Measurements from ENCODE around the gene SYK. TPM values are rescaled to one million over a fixed set of nuclear protein-coding genes. Genes with fewer than 3 reads are reported as not detected.

SYK gene
- total and polyA plus RNA-seq, 2 of the 4 experiments (the other 2 are of a cell fraction): not detected

DNA sequence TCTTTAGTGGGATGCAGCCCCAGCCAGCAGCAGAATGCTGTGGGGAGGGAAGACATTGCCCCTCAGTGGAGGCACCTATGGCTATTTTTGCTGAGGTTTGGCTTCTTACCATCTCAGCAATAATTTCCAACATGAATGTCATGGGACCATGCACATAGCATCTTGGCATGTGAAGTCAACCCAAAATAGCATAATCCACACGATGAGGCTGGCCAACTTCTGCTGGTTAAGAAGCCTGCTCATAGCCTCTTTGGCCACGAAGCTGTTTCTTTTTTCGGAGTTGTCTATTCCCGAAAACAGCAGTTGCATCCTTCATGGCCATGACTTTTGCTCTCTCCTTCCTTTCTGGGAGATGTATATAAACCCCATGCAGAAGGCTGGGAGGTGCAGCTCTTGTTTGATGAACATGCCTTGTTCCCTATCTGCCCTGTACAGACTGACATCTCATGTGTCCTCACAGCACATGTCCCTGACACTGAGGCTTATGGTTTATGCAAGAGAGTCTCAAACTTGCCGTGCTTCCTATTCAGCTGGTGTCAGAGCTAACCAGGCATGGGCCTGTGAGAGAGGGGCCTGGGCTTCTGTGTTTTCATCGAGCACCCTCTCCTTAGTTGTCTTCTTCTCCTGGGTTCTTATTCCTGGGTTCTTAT, 45.3 kb downstream of the SYK start:
- DNase-seq (no peak), ATAC-seq (ENCODE audit: low read depth) (no peak)
- Histone ChIP-seq H3K4me3 (ENCODE audit: insufficient read depth, low read depth, low read length) (no peak overlapping the region), H3K56ac (ENCODE audit: extremely low read depth, insufficient read depth, low read length) (no peak overlapping the region), H3K4ac (ENCODE audit: low read depth, low read length) (no peak overlapping the region), H3K9me1 (ENCODE audit: insufficient read depth, low read length) (peaks cover 2% of the 10 kb centered on the region; the same call in 1 of the 2 replicates), H3K36me3 (ENCODE audit: control insufficient read depth, insufficient read depth, low read length) (no peaks in the 10 kb centered on the region), H3K9me3 (ENCODE audit: control insufficient read depth, insufficient read depth, low read length) (no peaks in the 10 kb centered on the region), H4K8ac (ENCODE audit: low read depth in 2 of 2, low read length in 2 of 2) (no peak overlapping the region), H2BK20ac (ENCODE audit: low read depth, low read length) (no peak overlapping the region), H2AK9ac (replicated peaks; ENCODE audit: low read depth, low read length, poor library complexity) (no peak overlapping the region), H2AK5ac (ENCODE audit: low read depth, low read length) (no peak overlapping the region), H3K27me3 (ENCODE audit: control insufficient read depth, insufficient read depth, low read length) (no peaks in the 10 kb centered on the region; the same call in 1 of the 2 replicates), H2AFZ (replicated peaks; ENCODE audit: low read length, poor library complexity) (no peak overlapping the region), H4K91ac (ENCODE audit: insufficient read depth, low read depth, low read length) (no peak overlapping the region), H3K14ac (replicated peaks; ENCODE audit: low read depth, low read length) (no peak overlapping the region), H3K18ac (ENCODE audit: low read depth, low read length) (no peak overlapping the region), H3K4me2 (ENCODE audit: low read depth, low read length) (no peak overlapping the region), H3K23ac (ENCODE audit: low read depth, low read length) (no peak overlapping the region), H3K4me1 (ENCODE audit: control insufficient read depth, insufficient read depth, low read length) (no peaks in the 10 kb centered on the region), H4K20me1 (ENCODE audit: insufficient read depth, low read length) (no peaks in the 10 kb centered on the region), H3K9ac (ENCODE audit: low read depth, low read length) (no peak overlapping the region), H3K27ac (ENCODE audit: insufficient read depth, low read length) (no peak overlapping the region), H4K5ac (ENCODE audit: low read depth, low read length) (no peak overlapping the region), H2BK120ac (ENCODE audit: low read depth, low read length) (no peak overlapping the region), H2BK15ac (ENCODE audit: low read depth, low read length) (no peak overlapping the region), H3K79me1 (ENCODE audit: low read depth in 1 of 2, low read length in 2 of 2) (no peaks in the 10 kb centered on the region), H2BK5ac (ENCODE audit: low read depth, low read length, poor library complexity, severe bottlenecking) (no peak overlapping the region)
- in situ Hi-C loops (cut with MboI; ENCODE audit: low sequenced_read_pairs) (no loop called here), dilution Hi-C loops (cut with HindIII; ENCODE audit: low sequenced_read_pairs, unreplicated experiment) (no loop called here), intact Hi-C loops (cut with micrococcal nuclease) (no loop called here)
- no TSS peak for BruUV-seq (replicated peaks)
- TF ChIP-seq BHLHE40 (IDR thresholded peaks at IDR 0.05; ENCODE audit: low read depth, low read length): no peak
- TF ChIP-seq MAFK (IDR thresholded peaks at IDR 0.05; ENCODE audit: low read depth, low read length): no peak
- no peak for TF ChIP-seq FOS (IDR thresholded peaks at IDR 0.05; ENCODE audit: low read depth, low read length)
- TF ChIP-seq RFX5 (IDR thresholded peaks at IDR 0.05; ENCODE audit: low read depth, low read length): no peak
- TF ChIP-seq MAZ (IDR thresholded peaks at IDR 0.05; ENCODE audit: borderline replicate concordance, low read depth, low read length): no peak
- TF ChIP-seq NFE2L2 (IDR thresholded peaks at IDR 0.05; ENCODE audit: low read depth, low read length): no peak
- TF ChIP-seq CHD1 (IDR thresholded peaks at IDR 0.05; ENCODE audit: low read depth, low read length): no peak
- no peak for TF ChIP-seq CEBPB (IDR thresholded peaks at IDR 0.05; ENCODE audit: low read depth, low read length)
- TF ChIP-seq RCOR1 (IDR thresholded peaks at IDR 0.05; ENCODE audit: insufficient replicate concordance, low read length): no peak
- no peak for TF ChIP-seq SMC3 (IDR thresholded peaks at IDR 0.05; ENCODE audit: low read depth, low read length)
- TF ChIP-seq, protein P1, sequence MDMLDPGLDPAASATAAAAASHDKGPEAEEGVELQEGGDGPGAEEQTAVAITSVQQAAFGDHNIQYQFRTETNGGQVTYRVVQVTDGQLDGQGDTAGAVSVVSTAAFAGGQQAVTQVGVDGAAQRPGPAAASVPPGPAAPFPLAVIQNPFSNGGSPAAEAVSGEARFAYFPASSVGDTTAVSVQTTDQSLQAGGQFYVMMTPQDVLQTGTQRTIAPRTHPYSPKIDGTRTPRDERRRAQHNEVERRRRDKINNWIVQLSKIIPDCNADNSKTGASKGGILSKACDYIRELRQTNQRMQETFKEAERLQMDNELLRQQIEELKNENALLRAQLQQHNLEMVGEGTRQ (IDR thresholded peaks at IDR 0.05; ENCODE audit: low read depth, low read length): no peak
- TF ChIP-seq RAD21 (IDR thresholded peaks at IDR 0.05; ENCODE audit: low read length): no peak
- no peak for TF ChIP-seq MXI1 (IDR thresholded peaks at IDR 0.05; ENCODE audit: borderline replicate concordance, low read depth, low read length)
- TF ChIP-seq, protein P2, sequence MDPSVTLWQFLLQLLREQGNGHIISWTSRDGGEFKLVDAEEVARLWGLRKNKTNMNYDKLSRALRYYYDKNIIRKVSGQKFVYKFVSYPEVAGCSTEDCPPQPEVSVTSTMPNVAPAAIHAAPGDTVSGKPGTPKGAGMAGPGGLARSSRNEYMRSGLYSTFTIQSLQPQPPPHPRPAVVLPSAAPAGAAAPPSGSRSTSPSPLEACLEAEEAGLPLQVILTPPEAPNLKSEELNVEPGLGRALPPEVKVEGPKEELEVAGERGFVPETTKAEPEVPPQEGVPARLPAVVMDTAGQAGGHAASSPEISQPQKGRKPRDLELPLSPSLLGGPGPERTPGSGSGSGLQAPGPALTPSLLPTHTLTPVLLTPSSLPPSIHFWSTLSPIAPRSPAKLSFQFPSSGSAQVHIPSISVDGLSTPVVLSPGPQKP (IDR thresholded peaks at IDR 0.05; ENCODE audit: borderline replicate concordance, low read depth, low read length): no peak
- TF ChIP-seq POLR2A (IDR thresholded peaks at IDR 0.05; ENCODE audit: low read depth, low read length): no peak
- TF ChIP-seq, protein P3, sequence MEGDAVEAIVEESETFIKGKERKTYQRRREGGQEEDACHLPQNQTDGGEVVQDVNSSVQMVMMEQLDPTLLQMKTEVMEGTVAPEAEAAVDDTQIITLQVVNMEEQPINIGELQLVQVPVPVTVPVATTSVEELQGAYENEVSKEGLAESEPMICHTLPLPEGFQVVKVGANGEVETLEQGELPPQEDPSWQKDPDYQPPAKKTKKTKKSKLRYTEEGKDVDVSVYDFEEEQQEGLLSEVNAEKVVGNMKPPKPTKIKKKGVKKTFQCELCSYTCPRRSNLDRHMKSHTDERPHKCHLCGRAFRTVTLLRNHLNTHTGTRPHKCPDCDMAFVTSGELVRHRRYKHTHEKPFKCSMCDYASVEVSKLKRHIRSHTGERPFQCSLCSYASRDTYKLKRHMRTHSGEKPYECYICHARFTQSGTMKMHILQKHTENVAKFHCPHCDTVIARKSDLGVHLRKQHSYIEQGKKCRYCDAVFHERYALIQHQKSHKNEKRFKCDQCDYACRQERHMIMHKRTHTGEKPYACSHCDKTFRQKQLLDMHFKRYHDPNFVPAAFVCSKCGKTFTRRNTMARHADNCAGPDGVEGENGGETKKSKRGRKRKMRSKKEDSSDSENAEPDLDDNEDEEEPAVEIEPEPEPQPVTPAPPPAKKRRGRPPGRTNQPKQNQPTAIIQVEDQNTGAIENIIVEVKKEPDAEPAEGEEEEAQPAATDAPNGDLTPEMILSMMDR (conservative IDR thresholded peaks at IDR 0.05; ENCODE audit: low read depth, low read length): no peak
- ChIA-PET POLR2A (ENCODE audit: unreplicated experiment) (no interaction called here), CTCF (no interaction called here)
- no CpG with 5 or more reads among the region's 6 CpGs for WGBS, 2 experiments (ENCODE audit: extremely low coverage in 2 of 2, insufficient read length in 1 of 2)
